IMR-90 (cell line): ENCODE results near the gene PPP6R1. TPM values are rescaled to one million over a fixed set of nuclear protein-coding genes. Genes with fewer than 3 reads are reported as not detected.

Source experiments
- ATAC-seq: fragments of 200-7000 bp; cut with Tn5 transposase; 2 replicates; pipeline ENCODE4 v1.9.1; 2020; ENCODE audit warnings: low read depth, mild to moderate bottlenecking, moderate library complexity
- BruUV-seq: library from RNA; stranded (reverse); fragments of 400-500 nt; replicated peaks from 2 replicates; lab custom pipeline; 2021; lab: Mats Ljungman, UMichigan
- CTCF ChIA-PET: fragments of 300-600 bp; formaldehyde crosslinking; extraction: SDS; loops from one replicate; lab custom pipeline; 2021; ENCODE audit warnings: antibody characterized with exemption; lab: Yijun Ruan, JAX
- POLR2A ChIA-PET: fragments of 300-600 bp; sonication (Branson Sonifier 250); formaldehyde crosslinking; loops from one replicate; lab custom pipeline; 2022; ENCODE audit warnings: antibody characterized with exemption; ENCODE audit not compliant: unreplicated experiment; lab: Charles Lee
- DNase-seq: peaks from one replicate; pipeline ENCODE4 v3.0.0; 2013
- H2AFZ ChIP-seq: replicated peaks from 2 replicates; pipeline ENCODE3; 2013; ENCODE audit warnings: low read length, mild to moderate bottlenecking; ENCODE audit not compliant: poor library complexity
- H2AK5ac ChIP-seq: 2 replicates; pipeline ENCODE4 v1.6.1; 2013; ENCODE audit warnings: low read depth, low read length, inconsistent platforms
- H2AK9ac ChIP-seq: replicated peaks from 2 replicates; pipeline ENCODE3; 2013; ENCODE audit warnings: mild to moderate bottlenecking, low read depth, low read length, moderate library complexity; ENCODE audit not compliant: poor library complexity
- H2BK120ac ChIP-seq: 2 replicates; pipeline ENCODE4 v1.6.1; 2013; ENCODE audit warnings: low read depth, low read length, inconsistent platforms
- H2BK15ac ChIP-seq: 3 replicates; pipeline ENCODE4 v1.6.1; 2013; ENCODE audit warnings: low read depth, low read length, inconsistent platforms
- H2BK20ac ChIP-seq: 2 replicates; pipeline ENCODE4 v1.6.1; 2013; ENCODE audit warnings: low read depth, mild to moderate bottlenecking, inconsistent platforms, low read length, moderate library complexity
- H2BK5ac ChIP-seq: 2 replicates; pipeline ENCODE4 v1.6.1; 2013; ENCODE audit warnings: mild to moderate bottlenecking, low read depth, low read length, inconsistent platforms; ENCODE audit not compliant: poor library complexity, severe bottlenecking
- H3K14ac ChIP-seq: replicated peaks from 2 replicates; pipeline ENCODE4 v1.6.1; 2013; ENCODE audit warnings: low read depth, low read length, inconsistent platforms
- H3K18ac ChIP-seq: 2 replicates; pipeline ENCODE4 v1.6.1; 2013; ENCODE audit warnings: low read depth, low read length, control low read depth
- H3K23ac ChIP-seq: 2 replicates; pipeline ENCODE4 v1.6.1; 2013; ENCODE audit warnings: low read depth, low read length, inconsistent platforms
- H3K27ac ChIP-seq: 2 replicates; pipeline ENCODE4 v1.5.1; 2013; ENCODE audit warnings: mild to moderate bottlenecking, control low read depth, low read length; ENCODE audit not compliant: insufficient read depth
- H3K27me3 ChIP-seq: 2 replicates; pipeline ENCODE4 v1.6.1; 2013; ENCODE audit warnings: low read length; ENCODE audit not compliant: control insufficient read depth, insufficient read depth
- H3K36me3 ChIP-seq: 2 replicates; pipeline ENCODE4 v1.6.1; 2013; ENCODE audit warnings: low read length, mixed read lengths; ENCODE audit not compliant: control insufficient read depth, insufficient read depth
- H3K4ac ChIP-seq: 2 replicates; pipeline ENCODE4 v1.6.1; 2013; ENCODE audit warnings: low read depth, low read length, inconsistent platforms
- H3K4me1 ChIP-seq: 2 replicates; pipeline ENCODE4 v1.6.1; 2013; ENCODE audit warnings: low read length, mixed read lengths; ENCODE audit not compliant: control insufficient read depth, insufficient read depth
- H3K4me2 ChIP-seq: 2 replicates; pipeline ENCODE4 v1.6.1; 2013; ENCODE audit warnings: low read depth, mild to moderate bottlenecking, control low read depth, low read length, moderate library complexity
- H3K4me3 ChIP-seq: 2 replicates; pipeline ENCODE4 v1.5.1; 2013; ENCODE audit warnings: low read depth, mild to moderate bottlenecking, control low read depth, low read length, moderate library complexity; ENCODE audit not compliant: insufficient read depth
- H3K56ac ChIP-seq: 2 replicates; pipeline ENCODE4 v1.6.1; 2013; ENCODE audit warnings: low read length, inconsistent platforms; ENCODE audit not compliant: insufficient read depth; ENCODE audit errors: extremely low read depth
- H3K79me1 ChIP-seq, 2 experiments: 2 replicates each; pipeline ENCODE4 v1.6.1; 2013; ENCODE audit warnings: low read length in 2 of 2, inconsistent platforms in 1 of 2, low read depth in 1 of 2
- H3K9ac ChIP-seq: 2 replicates; pipeline ENCODE4 v1.6.1; 2013; ENCODE audit warnings: low read depth, low read length, control low read depth
- H3K9me1 ChIP-seq: 2 replicates; pipeline ENCODE4 v1.6.1; 2013; ENCODE audit warnings: low read length, inconsistent platforms; ENCODE audit not compliant: insufficient read depth
- H3K9me3 ChIP-seq: 2 replicates; pipeline ENCODE4 v1.6.1; 2013; ENCODE audit warnings: low read length; ENCODE audit not compliant: control insufficient read depth, insufficient read depth
- H4K20me1 ChIP-seq: 2 replicates; pipeline ENCODE4 v1.6.1; 2013; ENCODE audit warnings: low read length, inconsistent platforms; ENCODE audit not compliant: insufficient read depth
- H4K5ac ChIP-seq: 2 replicates; pipeline ENCODE4 v1.6.1; 2013; ENCODE audit warnings: mild to moderate bottlenecking, low read depth, low read length, control low read depth
- H4K8ac ChIP-seq, 2 experiments: 2 replicates each; pipeline ENCODE4 v1.6.1; 2013; ENCODE audit warnings: low read depth in 2 of 2, low read length in 2 of 2, control low read depth in 1 of 2, inconsistent platforms in 1 of 2
- H4K91ac ChIP-seq: 2 replicates; pipeline ENCODE4 v1.6.1; 2013; ENCODE audit warnings: low read depth, low read length, inconsistent platforms; ENCODE audit not compliant: insufficient read depth
- BHLHE40 ChIP-seq: fragments of 150-350 bp; IDR thresholded peaks from 2 replicates; pipeline ENCODE4 v1.6.1; 2016; ENCODE audit warnings: mild to moderate bottlenecking, low read depth, low read length
- CEBPB ChIP-seq: IDR thresholded peaks from 2 replicates; pipeline ENCODE4 v1.6.1; 2012; ENCODE audit warnings: low read depth, low read length, improper control_type of control experiment
- CHD1 ChIP-seq: IDR thresholded peaks from 2 replicates; pipeline ENCODE4 v1.6.1; 2012; ENCODE audit warnings: low read depth, low read length, improper control_type of control experiment
- FOS ChIP-seq: fragments of 150-350 bp; IDR thresholded peaks from 2 replicates; pipeline ENCODE4 v1.6.1; 2016; ENCODE audit warnings: low read depth, low read length
- MAFK ChIP-seq: IDR thresholded peaks from 2 replicates; pipeline ENCODE4 v1.6.1; 2012; ENCODE audit warnings: low read depth, low read length, improper control_type of control experiment
- MAZ ChIP-seq: IDR thresholded peaks from 2 replicates; pipeline ENCODE4 v1.6.1; 2012; ENCODE audit warnings: low read depth, mild to moderate bottlenecking, low read length, improper control_type of control experiment, moderate library complexity, borderline replicate concordance
- MXI1 ChIP-seq: IDR thresholded peaks from 2 replicates; pipeline ENCODE4 v1.6.1; 2012; ENCODE audit warnings: low read depth, mild to moderate bottlenecking, low read length, moderate library complexity, borderline replicate concordance
- NFE2L2 ChIP-seq: fragments of 150-350 bp; IDR thresholded peaks from 2 replicates; pipeline ENCODE4 v1.6.1; 2016; ENCODE audit warnings: low read depth, mild to moderate bottlenecking, low read length
- POLR2A ChIP-seq: IDR thresholded peaks from 2 replicates; pipeline ENCODE4 v1.6.1; 2012; ENCODE audit warnings: mild to moderate bottlenecking, low read depth, low read length
- RAD21 ChIP-seq: IDR thresholded peaks from 2 replicates; pipeline ENCODE4 v1.6.1; 2012; ENCODE audit warnings: low read length, improper control_type of control experiment
- RCOR1 ChIP-seq: IDR thresholded peaks from 2 replicates; pipeline ENCODE4 v1.6.1; 2012; ENCODE audit warnings: mild to moderate bottlenecking, low read length, improper control_type of control experiment; ENCODE audit not compliant: insufficient replicate concordance
- RFX5 ChIP-seq: IDR thresholded peaks from 2 replicates; pipeline ENCODE4 v1.8.0; 2012; ENCODE audit warnings: low read depth, mild to moderate bottlenecking, low read length, moderate library complexity
- SMC3 ChIP-seq: fragments of 150-350 bp; IDR thresholded peaks from 2 replicates; pipeline ENCODE4 v1.6.1; 2016; ENCODE audit warnings: low read depth, mild to moderate bottlenecking, antibody characterized with exemption, low read length, moderate library complexity
- WGBS, 2 experiments: methylation state at CpG; one replicate each; pipeline versions ENCODE4 v1.1.5 to v1.1.7; 2013; ENCODE audit warnings: missing lambda C conversion rate in 2 of 2; ENCODE audit not compliant: insufficient read length in 1 of 2; ENCODE audit errors: extremely low coverage in 2 of 2; 5-methylcytosine and 5-hydroxymethylcytosine counted together
- dilution Hi-C: fragments of 300-500 bp; cut with HindIII; formaldehyde crosslinking; loops from one replicate; pipeline ENCODE4 v1.14.3; 2018; ENCODE audit warnings: low sequenced_read_pairs; ENCODE audit not compliant: unreplicated experiment
- in situ Hi-C: fragments of 300-500 bp; cut with MboI; formaldehyde crosslinking; loops from 3 replicates; pipeline ENCODE4 v1.14.3; 2019; ENCODE audit warnings: low sequenced_read_pairs, inconsistent platforms, mixed read lengths
- intact Hi-C: fragments of 100-400 bp; cut with micrococcal nuclease; formaldehyde crosslinking; loops from 2 replicates; pipeline ENCODE4 v1.10.0; 2022
- polyA plus RNA-seq, 3 experiments: library from polyadenylated mRNA; depleted of rRNA; stranded (reverse); fragments of >200 nt; gene quantifications; 2 replicates each; pipeline ENCODE4 v1.2.3, GENCODE V29; 2012; ENCODE audit warnings: low replicate concordance in 1 of 3
- total RNA-seq: library from RNA; depleted of rRNA; stranded (reverse); fragments of >200 nt; gene quantifications from 2 replicates; pipeline ENCODE4 v1.2.3, GENCODE V29; 2012
- TF ChIP-seq, protein P1 (sequence below): conservative IDR thresholded peaks from 2 replicates; pipeline ENCODE4 v1.5.1; 2012; ENCODE audit warnings: mild to moderate bottlenecking, low read depth, low read length, improper control_type of control experiment
- TF ChIP-seq, protein P2 (sequence below): fragments of 150-350 bp; IDR thresholded peaks from 2 replicates; pipeline ENCODE4 v1.6.1; 2016; ENCODE audit warnings: low read depth, mild to moderate bottlenecking, low read length, moderate library complexity, borderline replicate concordance
- TF ChIP-seq, protein P3 (sequence below): fragments of 150-350 bp; IDR thresholded peaks from 2 replicates; pipeline ENCODE4 v1.6.1; 2017; ENCODE audit warnings: mild to moderate bottlenecking, antibody characterized with exemption, low read length, low read depth

The PPP6R1 gene
- total and polyA plus RNA-seq, 2 of the 4 experiments (the other 2 are of a cell fraction) = 19.9 to 50.2 TPM

DNA sequence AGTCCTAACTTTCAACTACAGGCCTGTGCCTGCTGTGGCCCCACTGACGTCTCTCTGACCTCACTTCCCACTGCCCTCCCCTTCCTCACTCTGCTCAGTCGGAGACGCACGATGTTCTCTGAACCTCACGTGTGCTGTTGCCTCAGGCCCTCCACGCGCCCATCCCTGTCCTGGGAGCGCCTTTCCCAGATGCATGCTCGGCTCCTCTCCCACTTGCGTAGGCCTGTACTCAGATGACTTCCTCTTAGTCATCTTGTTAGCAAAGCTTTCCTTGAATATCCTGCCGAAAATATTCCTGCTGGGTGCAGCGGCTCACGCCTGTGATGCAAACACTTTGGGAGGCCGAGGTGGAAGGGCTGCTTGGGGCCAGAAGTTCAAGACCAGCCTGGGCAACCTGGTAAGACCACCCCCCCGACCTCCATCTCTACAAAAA, 69.4 kb downstream of the PPP6R1 start:
- Histone ChIP-seq H2BK120ac (no peak overlapping the region), H2BK20ac (no peak overlapping the region), H3K14ac (no peak overlapping the region), H2BK15ac (no peak overlapping the region), H3K79me1 (no peaks in the 10 kb centered on the region), H4K91ac (no peak overlapping the region), H3K23ac (no peak overlapping the region), H3K9me1 (peaks cover 3% of the 10 kb centered on the region; the same call in 1 of the 2 replicates), H3K36me3 (no peaks in the 10 kb centered on the region), H3K4ac (no peak overlapping the region), H3K4me1 (no peaks in the 10 kb centered on the region), H4K5ac (no peak overlapping the region), H3K56ac (no peak overlapping the region), H3K27ac (no peak overlapping the region), H3K4me3 (no peak overlapping the region), H3K9me3 (no peaks in the 10 kb centered on the region), H2AK5ac (no peak overlapping the region), H2AFZ (peak overlapping the region; percentile 85), H3K9ac (no peak overlapping the region), H3K18ac (no peak overlapping the region), H3K27me3 (peaks cover 12% of the 10 kb centered on the region), H3K4me2 (no peak overlapping the region), H4K20me1 (no peaks in the 10 kb centered on the region), H2BK5ac (peak overlapping the region; percentile 49), H2AK9ac (no peak overlapping the region), H4K8ac (peak overlapping the region in 1 of 2 experiments; percentile 30; a peak in 1 of 4 replicates)
- peak; percentile 81; the same call in 1 of the 2 replicates for TF ChIP-seq MXI1
- no peak for TF ChIP-seq MAFK
- peak; percentile 55 for TF ChIP-seq FOS
- no peak for TF ChIP-seq CHD1
- TF ChIP-seq NFE2L2 = 0 out of 2 replicates have a peak, but pooled peaks have one; percentile 26
- TF ChIP-seq RFX5 = no peak
- TF ChIP-seq SMC3 = no peak
- peak; percentile 70 for TF ChIP-seq RCOR1
- TF ChIP-seq POLR2A = no peak
- TF ChIP-seq, protein P1, sequence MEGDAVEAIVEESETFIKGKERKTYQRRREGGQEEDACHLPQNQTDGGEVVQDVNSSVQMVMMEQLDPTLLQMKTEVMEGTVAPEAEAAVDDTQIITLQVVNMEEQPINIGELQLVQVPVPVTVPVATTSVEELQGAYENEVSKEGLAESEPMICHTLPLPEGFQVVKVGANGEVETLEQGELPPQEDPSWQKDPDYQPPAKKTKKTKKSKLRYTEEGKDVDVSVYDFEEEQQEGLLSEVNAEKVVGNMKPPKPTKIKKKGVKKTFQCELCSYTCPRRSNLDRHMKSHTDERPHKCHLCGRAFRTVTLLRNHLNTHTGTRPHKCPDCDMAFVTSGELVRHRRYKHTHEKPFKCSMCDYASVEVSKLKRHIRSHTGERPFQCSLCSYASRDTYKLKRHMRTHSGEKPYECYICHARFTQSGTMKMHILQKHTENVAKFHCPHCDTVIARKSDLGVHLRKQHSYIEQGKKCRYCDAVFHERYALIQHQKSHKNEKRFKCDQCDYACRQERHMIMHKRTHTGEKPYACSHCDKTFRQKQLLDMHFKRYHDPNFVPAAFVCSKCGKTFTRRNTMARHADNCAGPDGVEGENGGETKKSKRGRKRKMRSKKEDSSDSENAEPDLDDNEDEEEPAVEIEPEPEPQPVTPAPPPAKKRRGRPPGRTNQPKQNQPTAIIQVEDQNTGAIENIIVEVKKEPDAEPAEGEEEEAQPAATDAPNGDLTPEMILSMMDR = no peak
- TF ChIP-seq, protein P2, sequence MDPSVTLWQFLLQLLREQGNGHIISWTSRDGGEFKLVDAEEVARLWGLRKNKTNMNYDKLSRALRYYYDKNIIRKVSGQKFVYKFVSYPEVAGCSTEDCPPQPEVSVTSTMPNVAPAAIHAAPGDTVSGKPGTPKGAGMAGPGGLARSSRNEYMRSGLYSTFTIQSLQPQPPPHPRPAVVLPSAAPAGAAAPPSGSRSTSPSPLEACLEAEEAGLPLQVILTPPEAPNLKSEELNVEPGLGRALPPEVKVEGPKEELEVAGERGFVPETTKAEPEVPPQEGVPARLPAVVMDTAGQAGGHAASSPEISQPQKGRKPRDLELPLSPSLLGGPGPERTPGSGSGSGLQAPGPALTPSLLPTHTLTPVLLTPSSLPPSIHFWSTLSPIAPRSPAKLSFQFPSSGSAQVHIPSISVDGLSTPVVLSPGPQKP = no peak
- TF ChIP-seq, protein P3, sequence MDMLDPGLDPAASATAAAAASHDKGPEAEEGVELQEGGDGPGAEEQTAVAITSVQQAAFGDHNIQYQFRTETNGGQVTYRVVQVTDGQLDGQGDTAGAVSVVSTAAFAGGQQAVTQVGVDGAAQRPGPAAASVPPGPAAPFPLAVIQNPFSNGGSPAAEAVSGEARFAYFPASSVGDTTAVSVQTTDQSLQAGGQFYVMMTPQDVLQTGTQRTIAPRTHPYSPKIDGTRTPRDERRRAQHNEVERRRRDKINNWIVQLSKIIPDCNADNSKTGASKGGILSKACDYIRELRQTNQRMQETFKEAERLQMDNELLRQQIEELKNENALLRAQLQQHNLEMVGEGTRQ = peak; percentile 79
- TF ChIP-seq MAZ = no peak
- no peak for TF ChIP-seq RAD21
- TF ChIP-seq BHLHE40 = peak; percentile 90
- peak; percentile 66 for TF ChIP-seq CEBPB
- dilution Hi-C loops (no loop called here), in situ Hi-C loops (no loop called here), intact Hi-C loops (no loop called here)
- BruUV-seq = no TSS peak
- DNase-seq (peak; percentile 95), ATAC-seq (peak; percentile 85)
- CTCF ChIA-PET = no interaction called here
- POLR2A ChIA-PET = no interaction called here
- WGBS, 2 experiments = 39% methylated on average over 13 of the region's 15 CpGs; no CpG with 5 or more reads in 1 of the 2 experiments
